HG02840 (cell line): ENCODE results near the gene FNIP1.
"Not testable (repeated sequence)": the region's sequence is repeated elsewhere in the genome, so short reads cannot be mapped to it uniquely, and the experiment has no call there.

ENCODE experiments used
- ATAC-seq: cut with Tn5 transposase; IDR thresholded peaks from one replicate; pipeline ENCODE4 v1.9.1; 2021; ENCODE audit warnings: mild to moderate bottlenecking, moderate library complexity, moderate number of reproducible peaks; ENCODE audit not compliant: unreplicated experiment, low FRiP score

FNIP1 gene

DNA sequence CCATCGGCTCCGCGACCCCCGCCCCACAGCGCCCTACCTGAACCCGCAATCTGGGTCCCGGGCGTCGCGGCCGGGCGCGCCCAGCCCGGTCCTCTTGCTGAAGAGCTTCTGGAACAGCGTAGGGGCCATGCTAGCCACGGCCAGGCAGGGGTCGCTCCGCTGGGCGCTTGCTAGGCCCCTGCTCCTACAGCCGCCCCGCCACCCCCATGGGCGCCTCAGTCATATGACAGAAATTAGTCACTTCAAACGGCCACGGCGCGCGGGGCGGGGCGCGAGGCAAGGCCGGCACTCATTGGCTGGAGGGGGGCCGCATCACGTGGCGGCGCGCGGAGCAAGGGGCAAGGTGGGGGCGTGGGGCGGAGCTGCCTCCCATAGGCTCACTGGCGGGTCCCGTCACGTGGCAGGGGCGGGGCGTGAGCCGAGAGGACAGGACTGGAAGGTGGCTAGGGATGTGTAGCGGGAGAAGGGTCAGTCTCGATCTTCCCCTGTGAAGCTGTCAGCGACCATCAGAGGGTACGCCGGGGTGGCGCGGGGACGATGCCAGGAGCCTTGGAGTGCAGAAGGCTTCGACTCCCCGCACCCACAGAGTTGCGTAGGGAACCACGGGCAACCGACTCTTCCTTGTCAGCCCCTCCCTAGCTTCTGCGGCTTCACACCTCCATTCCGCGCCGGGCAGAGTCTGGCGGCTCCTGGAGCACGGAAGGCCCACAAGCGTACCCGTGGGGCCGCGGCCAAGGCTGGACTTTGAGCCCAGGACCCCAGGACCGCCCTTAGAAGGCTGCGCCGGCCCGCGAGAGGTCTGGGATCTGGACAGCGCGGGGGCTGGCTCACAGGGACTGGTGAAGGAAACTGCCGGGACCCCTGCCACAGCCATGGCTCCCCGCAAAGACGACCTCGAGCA is at the start of gene FNIP1:
TSS of gene FNIP1 (minus strand) at position 225 of the 901 bp plus-strand sequence. CDS start at position 129, 96 bp downstream.
- ATAC-seq = peak; percentile 95

DNA sequence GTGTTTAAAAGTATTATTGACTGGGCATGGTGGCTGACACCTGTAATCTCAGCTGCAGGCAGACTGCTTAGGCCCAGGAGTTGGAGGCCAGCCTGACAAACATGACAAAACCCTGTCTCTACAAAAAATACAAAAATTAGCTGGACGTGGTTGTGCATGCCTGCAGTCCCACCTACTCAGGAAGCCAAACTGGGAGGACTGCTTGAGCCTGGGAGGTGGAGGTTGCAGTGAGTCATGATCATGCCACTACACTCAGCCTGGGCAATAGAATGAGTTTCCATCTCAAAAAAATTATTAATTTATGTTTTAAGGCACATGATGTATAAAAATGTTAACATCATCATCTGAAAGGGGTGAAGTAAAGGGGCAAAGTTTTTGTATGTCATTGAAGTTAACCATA is 49.7 kb upstream of the FNIP1 start:
- no peak for ATAC-seq

DNA sequence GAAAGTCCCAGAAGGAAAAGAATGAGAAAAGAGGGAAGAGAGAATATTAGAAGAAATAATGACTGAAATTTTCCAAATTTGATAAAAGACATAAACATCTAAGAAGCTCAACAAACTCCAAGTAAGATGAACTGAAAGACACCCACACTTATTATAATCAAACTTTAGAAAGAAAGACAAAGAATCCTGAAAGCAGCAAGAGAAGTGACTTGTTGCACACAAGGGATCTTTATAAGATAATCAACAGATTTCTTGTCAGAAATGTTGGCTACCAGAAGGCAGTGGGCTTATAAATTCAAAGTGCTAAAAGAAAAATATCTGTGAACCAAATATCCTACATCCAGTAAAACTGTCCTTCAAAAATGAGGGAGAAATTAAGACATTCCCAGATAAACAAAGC is 49.0 kb upstream of the FNIP1 start:
- ATAC-seq = no peak

DNA sequence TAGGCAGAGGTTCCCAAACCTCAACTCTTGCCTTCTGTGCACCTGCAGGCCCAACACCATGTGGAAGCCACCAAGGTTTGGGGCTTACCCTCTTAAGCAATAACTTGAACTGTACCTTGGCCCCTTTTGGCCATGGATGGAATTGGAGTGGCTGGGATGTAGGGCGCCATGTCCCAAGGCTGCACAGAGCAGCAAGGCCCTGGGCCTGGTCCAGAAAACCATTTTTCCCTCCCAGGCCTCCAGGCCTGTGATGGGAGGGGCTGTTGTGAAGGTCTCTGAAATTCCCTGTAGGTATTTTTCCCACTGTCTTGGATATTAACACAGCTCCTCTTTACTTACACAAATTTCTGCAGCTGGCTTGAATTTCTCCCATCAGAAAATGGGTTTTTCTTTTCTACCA is 46.2 kb upstream of the FNIP1 start:
- not testable (repeated sequence) for ATAC-seq

DNA sequence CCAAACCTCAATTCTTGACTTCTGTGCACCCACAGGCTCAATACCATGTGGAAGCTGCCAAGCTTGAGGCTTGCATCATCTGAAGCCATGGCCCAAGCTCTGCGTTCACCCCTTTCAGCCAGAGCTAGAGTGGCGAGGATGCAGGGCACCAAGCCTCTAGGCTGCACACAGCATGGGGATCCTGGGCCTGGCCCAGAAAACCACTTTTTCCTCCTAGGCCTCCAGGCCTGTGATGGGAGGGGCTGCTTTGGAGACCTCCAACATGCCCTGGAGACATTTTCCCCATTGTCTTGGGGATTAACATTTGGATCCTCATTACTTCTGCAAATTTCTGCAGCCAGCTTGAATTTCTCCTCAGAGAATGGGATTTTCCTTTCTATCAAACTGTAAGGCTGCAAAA is 35.9 kb upstream of the FNIP1 start:
- not testable (repeated sequence) for ATAC-seq

DNA sequence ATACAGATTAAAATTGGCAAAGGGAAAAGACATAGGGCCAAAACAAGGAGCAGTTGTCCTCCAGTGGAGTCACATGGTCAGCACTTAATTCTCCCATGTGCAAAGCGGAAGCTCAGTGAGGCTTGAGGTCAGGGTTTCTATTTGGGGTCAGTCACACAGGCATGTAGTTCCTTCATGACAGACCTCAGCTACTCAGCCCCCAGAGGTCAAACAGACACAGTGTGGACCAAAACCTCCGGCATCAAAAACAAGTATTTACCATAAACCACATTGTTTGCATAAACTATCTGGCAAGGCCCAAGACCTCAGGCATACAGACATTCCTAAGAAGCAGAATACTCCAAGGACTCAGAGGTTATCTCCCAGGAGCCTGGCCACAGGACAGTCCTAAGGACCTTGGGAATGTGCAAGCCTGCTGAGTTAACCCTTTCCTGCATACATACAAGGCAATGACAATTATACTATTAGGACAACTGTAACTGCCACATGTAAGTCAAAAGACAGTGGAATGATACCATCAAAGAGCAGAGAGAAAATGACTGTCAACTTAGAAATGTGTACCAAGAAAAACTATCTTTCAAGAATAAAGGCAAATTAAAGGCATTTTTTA is 28.7 kb upstream of the FNIP1 start:
- ATAC-seq = no peak

DNA sequence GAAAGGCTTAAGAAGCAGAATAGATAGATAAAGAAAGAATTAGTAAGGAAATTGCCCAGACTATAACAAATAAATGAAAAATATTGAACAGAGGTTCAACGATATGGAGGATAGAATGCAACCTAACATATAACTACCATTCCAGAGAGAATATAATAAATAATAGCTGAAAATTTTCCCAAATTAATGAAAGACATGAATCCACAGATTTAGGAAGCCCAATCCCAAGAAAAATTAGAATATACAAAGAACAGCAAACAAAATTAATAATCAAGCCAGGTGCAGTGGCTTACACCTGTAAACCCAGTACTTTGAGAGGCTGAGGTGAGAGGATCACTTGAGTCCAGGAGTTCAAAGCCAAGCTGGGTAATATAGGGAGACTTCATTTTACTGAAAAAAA is 27.8 kb upstream of the FNIP1 start:
- ATAC-seq = no peak

DNA sequence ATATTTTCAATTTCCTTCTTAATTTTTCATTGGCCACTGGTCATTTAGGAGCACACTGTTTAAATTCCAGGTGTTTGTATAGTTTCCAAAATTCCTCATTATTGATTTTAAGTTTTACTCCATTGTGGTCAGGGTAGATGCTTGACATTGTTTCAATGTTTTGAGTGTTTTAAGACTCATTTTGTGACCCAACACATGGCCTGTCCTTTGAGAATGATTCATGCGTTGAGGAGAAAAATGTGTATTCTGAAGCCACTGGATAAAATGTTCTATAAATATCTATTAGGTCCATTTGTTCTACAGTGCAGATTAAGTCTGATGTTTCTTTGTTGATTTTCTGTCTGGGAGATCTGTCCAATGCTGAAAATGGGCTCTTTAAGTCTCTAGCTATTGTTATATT is 24.4 kb upstream of the FNIP1 start:
- ATAC-seq = no peak

DNA sequence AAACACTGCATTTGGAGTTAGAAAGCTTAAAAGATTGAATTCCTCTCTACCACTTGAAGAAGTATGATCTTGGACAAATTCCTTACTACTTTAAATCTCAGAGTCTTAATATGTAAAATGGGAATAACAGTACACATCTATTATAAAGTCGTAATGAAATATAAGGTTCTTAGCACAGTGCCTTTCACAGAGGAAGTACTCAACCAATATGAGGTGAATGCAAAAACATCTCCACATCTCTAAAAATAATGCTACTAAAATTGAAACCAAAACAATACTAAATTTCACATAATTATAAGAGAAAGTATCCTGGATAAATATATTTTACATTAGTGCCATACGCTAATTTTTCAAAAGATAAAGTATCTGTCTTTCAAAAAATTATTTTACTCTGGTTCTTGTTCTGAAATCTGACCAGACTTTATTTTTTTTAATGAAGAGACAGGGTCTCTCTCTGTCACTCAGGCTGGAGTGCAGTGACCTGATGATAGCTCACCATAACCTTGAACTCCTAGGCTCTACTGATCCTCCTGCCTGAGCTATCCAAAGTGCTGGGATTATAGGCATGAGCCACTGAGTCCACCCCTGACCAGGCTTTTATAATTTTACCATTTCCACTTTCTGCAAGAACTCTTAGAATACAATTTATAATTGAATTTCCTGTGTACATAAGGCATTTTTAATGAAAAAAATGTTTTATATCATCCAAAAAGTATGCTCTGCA is 21.3 kb upstream of the FNIP1 start:
- no peak for ATAC-seq

DNA sequence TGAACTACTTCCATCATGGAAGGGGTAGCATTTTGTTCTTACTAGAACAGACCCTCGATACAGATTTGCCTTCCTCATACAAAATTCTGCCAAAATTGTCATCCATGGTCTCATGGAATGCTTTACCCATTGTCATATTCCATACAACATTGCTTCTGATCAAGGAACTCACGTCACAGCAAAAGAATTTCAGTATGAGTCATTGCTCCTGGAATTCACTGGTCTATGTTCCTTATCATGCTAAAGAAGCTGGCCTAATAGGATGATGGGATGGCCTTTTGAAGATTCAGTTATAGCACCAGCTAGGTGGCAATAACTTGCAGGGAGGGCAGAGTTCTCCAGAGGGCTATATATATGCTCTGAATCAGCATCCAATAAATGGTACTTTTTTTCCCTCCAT is 18.2 kb upstream of the FNIP1 start:
- ATAC-seq = no peak

DNA sequence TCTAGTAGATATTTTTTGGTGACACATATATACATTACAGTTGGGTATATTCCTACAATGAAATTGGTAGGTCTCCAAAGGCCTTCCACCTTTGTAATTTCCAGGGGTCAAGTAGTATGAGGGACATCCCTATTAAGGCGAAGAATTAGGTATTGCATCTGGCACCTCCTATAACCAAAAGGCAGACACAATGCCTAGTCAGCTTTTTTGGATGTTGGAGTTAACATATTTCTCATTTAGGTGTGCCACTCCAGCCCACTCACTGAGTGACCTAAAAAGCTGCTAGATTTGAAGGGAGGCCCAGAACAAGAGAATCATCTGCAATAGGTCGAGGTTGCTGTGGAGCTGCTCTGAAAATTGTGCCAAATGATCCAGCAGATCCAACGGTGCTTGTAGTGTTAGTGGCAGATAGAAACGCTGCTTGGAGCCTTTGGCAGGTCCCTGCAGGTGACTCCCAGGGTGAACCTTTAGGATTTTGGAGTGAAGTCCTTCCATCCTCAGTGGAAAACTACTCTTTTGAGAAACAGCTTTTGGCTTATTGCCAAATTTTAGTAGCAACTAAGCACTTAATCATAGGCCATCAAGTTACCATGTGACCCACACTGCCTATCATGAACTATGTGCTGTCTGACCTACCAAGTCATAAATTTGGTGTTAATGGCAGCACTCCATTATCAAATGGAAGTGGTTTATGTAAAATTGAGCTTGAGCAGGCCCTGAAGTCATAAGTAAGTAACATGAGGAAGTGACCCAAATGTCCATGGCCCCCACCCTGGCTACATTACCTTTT is 15.7 kb upstream of the FNIP1 start:
- no peak for ATAC-seq

DNA sequence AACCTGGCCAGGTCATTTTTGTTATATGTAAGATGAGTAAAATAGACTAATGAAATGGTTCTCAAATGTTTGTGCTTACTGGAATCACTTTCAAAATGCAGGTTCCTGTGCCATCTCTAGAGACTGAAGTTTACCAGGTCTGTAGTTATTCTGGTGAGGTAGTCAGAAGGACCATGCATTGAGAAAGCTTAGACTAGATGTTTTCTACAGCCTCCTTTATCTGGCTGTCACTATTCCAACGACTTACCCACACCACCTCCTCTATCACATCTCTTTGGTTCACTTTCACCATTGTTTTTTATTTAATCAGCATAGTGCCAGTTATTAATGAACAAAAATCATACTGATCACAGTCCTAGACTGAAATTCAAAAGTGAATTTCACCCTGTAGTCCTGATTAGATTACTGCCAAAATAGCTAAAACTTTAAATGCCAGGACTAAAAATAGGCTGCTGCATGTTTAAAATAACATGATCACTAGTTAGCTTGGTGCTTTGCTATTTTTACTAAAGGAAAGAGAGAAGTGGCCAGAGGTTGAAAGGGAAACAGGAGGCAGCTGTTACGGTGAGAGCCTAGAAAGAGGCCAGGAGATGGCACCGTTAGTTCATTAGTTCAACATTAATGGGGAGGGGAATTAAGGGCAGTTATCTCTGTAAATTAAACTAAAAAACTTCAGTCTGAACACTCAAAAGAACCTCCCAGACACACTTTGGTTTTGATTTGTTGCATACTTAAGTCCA is 13.9 kb upstream of the FNIP1 start:
- no peak for ATAC-seq

DNA sequence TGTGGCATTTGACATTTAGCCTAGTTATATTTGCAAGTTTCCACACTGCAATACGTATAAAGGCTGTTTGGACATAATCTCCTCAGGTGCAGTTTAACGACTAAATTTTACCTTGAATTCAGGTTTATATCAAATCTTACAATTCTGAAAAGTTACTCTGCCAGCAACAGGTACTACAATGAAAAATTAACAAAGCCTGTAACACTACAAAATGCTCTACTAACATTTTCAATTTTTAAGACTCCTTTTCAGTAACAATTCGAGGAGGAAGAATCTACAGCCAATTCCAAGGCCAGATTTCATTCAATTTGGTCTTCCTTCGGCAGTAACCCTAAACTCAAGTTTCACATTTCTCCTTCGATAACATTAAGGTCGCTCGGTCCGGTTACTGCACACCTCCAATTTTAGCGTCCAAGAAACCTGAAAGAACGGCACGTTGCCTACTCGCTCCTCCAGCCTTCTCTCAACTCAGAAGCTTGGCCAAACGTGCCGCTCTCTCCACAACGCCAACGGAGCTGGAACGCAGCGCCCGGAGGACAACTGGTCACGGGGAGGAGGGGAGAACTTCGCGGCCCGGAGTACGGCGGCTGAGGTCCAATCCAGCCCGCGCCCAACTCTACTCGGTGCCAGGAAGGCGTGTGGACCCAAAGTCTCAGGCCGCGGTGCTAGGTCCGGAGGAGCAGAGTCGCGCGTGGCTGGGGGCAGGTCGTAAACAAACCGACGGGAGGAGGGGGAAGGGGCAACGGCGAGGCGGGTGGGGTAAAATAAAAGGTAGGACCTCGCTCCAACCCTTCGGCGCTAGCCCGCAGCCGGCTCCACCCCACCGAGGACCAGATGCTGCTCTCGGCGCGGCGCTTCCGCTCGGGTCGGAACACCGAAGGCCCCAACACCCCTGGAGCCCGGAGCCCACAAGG is 681 bp downstream of the FNIP1 start:
- peak; percentile 25 for ATAC-seq

DNA sequence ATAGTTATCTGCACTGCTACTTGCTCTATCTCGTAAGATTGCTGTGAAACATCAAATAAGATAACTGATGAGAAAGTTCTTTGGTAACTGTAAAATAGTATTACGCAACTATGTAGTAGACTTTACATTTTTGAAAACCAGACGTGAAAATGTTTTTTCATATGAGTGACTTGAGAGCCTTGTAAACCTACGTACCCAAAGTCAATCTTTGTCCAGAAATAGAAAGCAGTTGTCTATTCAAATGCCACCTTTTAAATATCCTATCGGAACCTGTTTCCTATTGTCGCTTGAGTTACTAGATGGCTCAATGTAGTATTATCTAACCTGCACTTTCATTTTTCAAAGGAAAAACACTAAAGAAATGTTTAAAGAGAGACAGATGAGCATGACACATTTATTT is 1.6 kb downstream of the FNIP1 start:
- ATAC-seq = no peak

DNA sequence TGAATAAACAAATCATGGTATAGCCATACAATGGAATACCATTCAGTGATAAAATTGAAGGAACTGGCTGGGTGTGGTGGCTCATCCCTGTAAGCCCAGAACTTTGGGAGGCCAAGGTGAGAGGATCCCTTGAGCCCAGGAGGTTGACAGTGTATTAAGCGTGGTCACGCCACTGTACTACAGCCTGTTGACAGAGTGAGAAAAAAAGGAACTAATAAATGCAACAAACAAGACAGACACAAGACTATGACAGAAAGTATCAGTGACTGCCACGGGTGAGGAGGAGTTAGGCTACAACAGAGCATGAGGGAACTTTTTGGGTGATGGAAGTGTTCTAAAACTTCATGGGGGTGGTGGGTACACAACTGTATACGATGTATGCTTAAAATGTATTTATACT is 2.2 kb downstream of the FNIP1 start:
- ATAC-seq = no peak

DNA sequence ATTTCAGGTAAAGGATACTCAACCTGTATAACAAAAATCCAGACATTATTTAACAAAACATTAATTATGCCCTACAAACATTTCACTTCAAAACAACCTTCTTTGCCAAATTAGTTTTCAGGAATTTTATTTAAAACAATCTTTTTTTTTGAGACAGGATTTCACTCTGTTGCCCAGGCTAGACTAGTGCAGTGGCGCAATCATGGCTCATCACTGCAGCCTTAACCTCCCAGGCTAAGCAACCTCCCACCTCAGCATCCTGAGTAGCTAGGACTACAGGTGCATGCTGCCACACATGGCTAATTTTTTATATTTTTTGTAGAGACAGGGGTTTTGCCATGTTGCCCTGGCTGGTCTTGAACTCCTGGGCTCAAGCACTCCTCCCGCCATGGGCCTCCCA is 3.9 kb downstream of the FNIP1 start:
- no peak for ATAC-seq

DNA sequence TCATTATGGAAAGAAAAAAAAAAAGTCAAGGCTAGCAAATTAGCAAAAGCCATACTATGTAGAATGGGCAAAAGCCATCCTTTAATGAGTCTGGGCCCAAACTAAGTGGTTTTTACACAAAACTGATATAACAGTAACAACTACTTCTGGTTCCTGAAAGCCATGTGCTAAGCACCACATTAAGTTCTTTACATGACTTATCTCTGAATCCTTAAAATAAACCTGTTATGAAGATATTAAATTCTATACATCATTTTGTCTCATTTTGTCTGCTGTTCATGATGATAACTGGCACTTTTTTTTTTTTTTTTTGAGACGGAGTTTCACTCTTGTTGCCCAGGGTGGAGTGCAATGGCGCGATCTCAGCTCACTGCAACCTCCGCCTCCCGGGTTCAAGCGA is 5.0 kb downstream of the FNIP1 start:
- ATAC-seq = no peak

DNA sequence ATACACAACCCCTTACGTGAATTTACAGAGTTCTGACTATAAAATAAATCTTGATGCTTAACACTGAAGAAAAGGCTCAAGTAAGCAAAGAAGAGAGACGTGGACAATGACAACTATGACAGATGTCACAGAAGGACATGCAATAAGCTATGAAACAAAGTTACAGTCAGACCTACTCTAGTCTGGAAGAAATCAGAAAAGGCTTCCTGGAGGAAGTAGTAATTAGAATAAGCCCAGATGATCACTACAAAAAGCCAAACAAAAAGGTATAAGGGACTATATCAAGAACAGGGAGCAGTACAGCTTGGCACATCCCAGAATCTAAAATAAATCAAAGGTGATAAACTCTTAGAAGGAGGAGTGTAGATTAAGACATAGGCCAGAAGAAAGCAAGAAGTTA is 6.3 kb downstream of the FNIP1 start:
- no peak for ATAC-seq

DNA sequence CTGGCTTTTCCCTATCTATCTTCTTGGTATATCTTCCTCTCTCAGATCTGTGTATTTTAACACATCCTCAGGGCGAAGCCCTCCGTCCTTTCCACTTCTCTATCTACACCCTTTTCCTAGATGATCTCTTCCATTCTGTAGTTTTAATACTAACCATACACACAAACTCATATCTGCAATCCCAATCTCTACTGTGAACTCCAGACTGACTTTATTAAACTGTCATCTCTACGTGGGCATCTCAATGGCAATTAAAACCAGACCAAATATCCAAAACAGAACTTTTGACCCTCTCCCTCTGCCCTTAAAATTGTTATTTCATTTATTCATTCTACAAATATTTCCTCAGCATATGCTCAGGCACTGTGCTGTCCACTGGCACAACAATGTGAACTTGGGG is 7.1 kb downstream of the FNIP1 start:
- no peak for ATAC-seq
